Smooth muscle cell of the brain vasculature (primary cell): ENCODE measurements around the gene ATP5PB.

Experiments used
- DNase-seq: peaks from one replicate; pipeline ENCODE4 v3.0.0-alpha.2; 2012; ENCODE audit warnings: low read depth, low spot score

Gene ATP5PB

DNA sequence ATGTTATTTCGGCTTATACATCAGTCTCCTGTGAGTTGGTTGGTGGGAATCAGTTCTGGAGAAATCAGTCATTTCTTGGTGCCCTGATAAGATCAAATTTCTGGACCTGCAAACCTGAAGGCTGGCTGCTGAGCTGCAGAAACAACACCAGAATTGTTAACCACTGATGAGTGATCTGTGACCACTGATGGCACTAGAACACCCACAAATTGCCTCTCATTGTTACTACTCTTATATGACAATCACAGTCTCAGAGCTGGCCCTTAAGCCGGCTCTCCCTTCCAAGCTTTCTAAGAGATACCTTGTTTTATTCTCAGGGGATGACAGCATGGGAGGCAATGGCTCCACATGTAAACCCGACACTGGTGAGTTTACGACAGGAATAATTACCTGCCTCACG is 26.4 kb downstream of the ATP5PB start:
- no peak for DNase-seq

- no peak for DNase-seq
Observed at GRCh38 chr1:111476214-111476613, 26.9 kb downstream of the ATP5PB start.

GRCh38 chr1:111476761-111477309 is 27.6 kb downstream of the ATP5PB start:
- DNase-seq: no peak

DNA sequence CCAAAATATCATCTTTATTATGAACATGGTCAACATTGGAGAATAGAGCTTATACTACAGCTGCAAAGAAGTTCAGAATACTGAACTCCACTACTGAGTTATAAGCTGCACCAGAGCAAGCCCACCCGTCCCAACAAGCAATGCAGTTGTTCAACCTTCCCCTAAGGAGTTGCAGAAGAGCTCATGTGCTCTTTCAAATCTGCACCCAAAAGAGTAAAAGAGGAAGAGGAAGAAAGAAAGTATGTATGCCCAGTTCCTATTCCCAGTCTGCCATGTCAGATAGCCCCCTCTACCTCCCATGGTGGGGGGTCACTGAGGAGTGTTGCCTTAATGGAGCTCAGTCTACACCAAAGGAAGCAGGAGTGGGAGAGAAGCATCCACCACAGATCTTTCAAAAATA is 31.4 kb downstream of the ATP5PB start:
- DNase-seq: no peak

- DNase-seq: peak; percentile 18
Observed at GRCh38 chr1:111481387-111482221, 32.3 kb downstream of the ATP5PB start.

- DNase-seq: no peak
Observed at GRCh38 chr1:111483166-111483565, 33.9 kb downstream of the ATP5PB start.

DNA sequence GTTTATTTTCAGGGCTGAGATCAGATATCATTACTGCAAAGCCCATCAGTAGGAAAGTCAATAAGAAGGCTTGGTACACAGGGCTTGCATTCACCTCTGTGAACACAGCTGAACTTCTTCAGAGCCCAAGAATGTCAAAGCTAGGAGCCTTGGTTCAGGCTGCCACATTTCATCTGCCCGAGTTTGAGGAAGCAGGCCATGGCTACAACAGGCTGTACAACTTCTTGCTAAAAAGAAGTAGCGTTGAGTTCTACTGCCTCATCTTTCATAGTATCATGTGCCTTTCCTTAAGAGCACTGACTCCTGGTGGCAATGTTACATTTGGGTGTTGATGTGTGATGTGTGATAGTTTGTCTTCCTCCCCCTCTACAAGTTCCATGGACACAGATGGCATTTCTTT is 34.6 kb downstream of the ATP5PB start:
- DNase-seq: no peak

- no peak for DNase-seq
Observed at GRCh38 chr1:111484391-111485026, 35.2 kb downstream of the ATP5PB start.

DNA sequence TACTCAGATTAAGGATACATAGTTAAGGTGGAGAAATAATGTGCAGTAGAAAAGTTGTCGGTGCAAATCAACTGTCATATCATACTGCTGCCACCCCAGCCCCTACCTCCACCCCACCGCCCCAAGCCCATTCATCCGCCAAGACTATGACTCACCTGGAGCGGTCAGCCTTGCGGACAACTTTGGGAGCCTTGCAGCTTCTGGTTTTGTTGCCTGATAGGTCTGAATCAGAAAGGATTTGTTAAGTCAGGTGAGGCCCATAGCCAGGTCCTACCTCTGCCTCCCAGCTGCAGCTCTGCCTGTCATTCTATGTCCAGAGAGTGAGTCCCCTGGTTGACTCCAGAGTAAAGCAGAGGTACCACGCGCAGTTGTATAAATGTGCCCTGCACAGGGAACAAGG is 37.2 kb downstream of the ATP5PB start:
- DNase-seq: no peak

- no peak for DNase-seq
Observed at GRCh38 chr1:111487133-111487532, 37.9 kb downstream of the ATP5PB start.

DNA sequence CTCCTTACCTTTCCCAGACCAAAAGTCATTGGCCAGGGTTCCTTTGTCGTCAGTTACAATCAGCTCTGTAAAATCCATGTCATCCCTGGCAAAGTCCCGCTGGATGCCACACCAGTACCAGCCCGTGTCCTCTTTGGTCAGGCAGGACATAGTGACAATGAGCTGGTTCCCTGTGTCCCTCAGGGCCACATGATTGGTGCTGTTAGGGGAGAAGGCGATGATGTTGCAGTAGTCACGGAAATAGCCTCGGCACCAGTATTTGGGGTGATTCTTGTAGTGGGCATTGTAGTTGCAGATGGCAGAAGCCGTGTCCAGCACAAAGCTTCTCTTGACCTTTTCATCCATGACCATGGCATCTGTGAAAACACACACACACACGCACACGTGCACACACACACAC is 39.4 kb downstream of the ATP5PB start:
- no peak for DNase-seq

DNA sequence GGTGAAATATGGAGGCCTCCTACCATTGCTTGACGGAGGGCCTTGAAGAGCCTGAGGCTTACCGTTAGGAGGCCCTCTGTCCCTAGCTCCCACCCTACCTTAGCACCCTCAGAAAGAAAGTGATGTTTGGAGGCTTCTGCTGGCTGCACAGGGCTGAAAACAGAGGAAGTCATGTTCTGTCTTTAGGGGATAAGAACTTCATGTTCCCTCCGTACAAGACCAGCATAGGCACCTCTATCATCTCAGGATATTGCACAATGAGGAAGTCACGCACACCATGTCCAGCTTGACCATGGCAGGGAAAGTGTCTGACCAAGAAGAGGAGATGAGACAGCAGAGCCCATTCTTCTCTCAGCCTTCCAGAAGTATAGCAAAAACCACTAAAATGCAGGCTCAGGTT is 40.3 kb downstream of the ATP5PB start:
- DNase-seq: no peak

- DNase-seq: no peak
Observed at GRCh38 chr1:111490220-111490619, 41.0 kb downstream of the ATP5PB start.

- DNase-seq: no peak
Observed at GRCh38 chr1:111491070-111491469, 41.8 kb downstream of the ATP5PB start.

DNA sequence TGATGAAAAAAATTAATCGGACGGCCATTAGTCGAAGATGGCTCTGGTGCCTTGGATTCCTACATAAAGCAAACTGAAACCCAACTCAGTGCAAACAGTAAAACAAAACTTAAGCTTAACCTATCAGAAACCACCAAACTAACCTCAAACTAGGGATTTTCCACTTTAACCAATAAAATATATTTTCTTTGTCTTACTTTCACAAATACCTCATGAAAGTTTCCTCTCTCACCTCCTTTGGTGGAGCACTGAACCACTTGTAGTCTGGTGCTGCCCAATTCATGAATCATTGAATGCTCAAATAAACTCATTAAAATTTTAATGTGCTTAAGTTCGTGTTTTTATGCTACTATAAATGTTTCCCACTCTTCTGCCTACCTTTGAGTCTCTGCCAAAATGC is 47.1 kb downstream of the ATP5PB start:
- DNase-seq: no peak

DNA sequence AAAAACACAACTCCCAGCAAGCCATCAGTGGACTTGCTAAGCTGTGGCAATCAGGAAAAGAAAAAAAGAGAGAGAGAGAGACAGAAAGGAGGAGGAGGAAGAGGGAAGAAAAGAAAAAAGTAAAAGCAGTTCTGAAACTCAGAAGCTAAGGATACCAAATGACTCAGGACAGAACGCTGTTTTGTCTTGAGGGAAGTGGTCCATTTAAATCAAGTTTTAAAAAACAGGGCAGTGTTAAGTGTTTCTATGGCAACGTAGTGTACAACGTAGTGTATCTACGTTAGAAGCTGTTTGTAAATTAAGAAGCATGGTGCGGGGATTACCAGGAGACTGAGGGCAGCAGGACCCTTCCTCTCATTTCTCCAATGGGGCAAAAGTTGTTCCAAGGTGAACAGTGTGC is 48.3 kb downstream of the ATP5PB start:
- no peak for DNase-seq

- DNase-seq: no peak
Observed at GRCh38 chr1:111499026-111499785, 49.9 kb downstream of the ATP5PB start.

GRCh38 chr1:111501645-111502044 is 52.4 kb downstream of the ATP5PB start:
- DNase-seq: no peak

GRCh38 chr1:111503585-111504060 is 54.4 kb downstream of the ATP5PB start, which contains the start of the genes ADORA3 and TMIGD3:
Gene ADORA3 (minus strand): TSS chr1:111503633. CDS start chr1:111503354, 279 bp downstream.
Gene TMIGD3 (minus strand): TSS chr1:111503633. CDS start chr1:111503354, 279 bp downstream.
- DNase-seq: no peak

DNA sequence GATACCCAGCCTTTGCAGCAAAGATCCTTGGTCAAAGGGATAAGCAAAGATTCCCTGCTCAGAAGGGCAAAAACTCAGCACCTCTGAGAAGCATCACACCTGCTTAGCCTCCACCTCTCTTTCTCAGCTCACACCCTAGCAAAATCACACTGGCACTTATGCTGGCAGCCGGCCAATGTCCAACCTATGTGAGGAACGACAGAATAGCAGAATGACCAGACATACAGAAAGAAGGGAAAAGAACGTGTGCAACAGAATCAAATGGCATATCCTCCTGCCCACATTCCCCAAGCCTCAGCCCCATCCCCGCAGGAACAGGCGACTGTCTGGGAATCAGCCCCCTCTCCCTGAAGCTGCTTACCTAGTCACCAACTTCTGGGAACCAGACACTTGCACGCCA is 54.8 kb downstream of the ATP5PB start:
- DNase-seq: no peak

- no peak for DNase-seq
Observed at GRCh38 chr1:111505641-111506119, 56.4 kb downstream of the ATP5PB start.

DNA sequence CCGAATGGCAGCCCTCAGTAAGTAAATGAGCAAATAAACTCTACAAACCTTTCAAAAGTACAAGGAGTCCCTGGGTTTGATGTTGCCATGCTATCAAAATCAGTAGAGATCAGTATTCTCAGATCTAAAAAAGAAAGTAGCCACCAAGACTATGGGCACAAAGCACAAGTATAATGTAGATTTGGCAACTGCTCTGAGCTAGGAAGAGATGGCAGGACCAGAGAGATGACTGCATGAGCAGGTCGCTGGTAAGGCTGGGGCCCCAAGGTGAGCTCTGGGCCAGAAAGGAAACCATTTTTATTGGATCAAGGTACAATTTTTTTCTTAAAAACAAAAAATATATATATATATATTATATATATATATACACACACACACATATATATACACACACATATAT is 57.3 kb downstream of the ATP5PB start:
- no peak for DNase-seq
